Parathyroid adenoma (tissue), 2 donors: ENCODE results near the gene DIAPH3.

Source experiments
- H2AFZ ChIP-seq: fragments of 300-600 bp; sonication (generic); one replicate; pipeline ENCODE4 v1.7.0; 2017; ENCODE audit warnings: antibody characterized with exemption, mild to moderate bottlenecking
- H3K27ac ChIP-seq: fragments of 300-600 bp; sonication (generic); one replicate; pipeline ENCODE4 v1.7.0; 2017
- H3K27me3 ChIP-seq: fragments of 300-600 bp; sonication (generic); one replicate; pipeline ENCODE4 v1.7.0; 2017; ENCODE audit warnings: low read length; ENCODE audit not compliant: control insufficient read depth, insufficient read depth
- H3K36me3 ChIP-seq: fragments of 300-600 bp; sonication (generic); one replicate; pipeline ENCODE4 v1.7.0; 2017; ENCODE audit warnings: low read length; ENCODE audit not compliant: control insufficient read depth, insufficient read depth
- H3K4me1 ChIP-seq: fragments of 300-600 bp; sonication (generic); one replicate; pipeline ENCODE4 v1.7.0; 2017; ENCODE audit warnings: control low read depth
- H3K4me2 ChIP-seq: fragments of 300-600 bp; sonication (generic); one replicate; pipeline ENCODE4 v1.7.0; 2017; ENCODE audit warnings: low read length
- H3K4me3 ChIP-seq: fragments of 300-600 bp; sonication (generic); one replicate; pipeline ENCODE4 v1.7.0; 2017; ENCODE audit warnings: low read depth, low read length
- H3K79me2 ChIP-seq: fragments of 300-600 bp; sonication (generic); one replicate; pipeline ENCODE4 v1.7.0; 2017; ENCODE audit warnings: control low read depth
- H3K9ac ChIP-seq: fragments of 300-600 bp; sonication (generic); one replicate; pipeline ENCODE4 v1.7.0; 2017; ENCODE audit warnings: mild to moderate bottlenecking
- H3K9me3 ChIP-seq: fragments of 300-600 bp; sonication (generic); one replicate; pipeline ENCODE4 v1.7.0; 2017; ENCODE audit warnings: low read length; ENCODE audit not compliant: control insufficient read depth
- CTCF ChIP-seq: fragments of 300-600 bp; sonication (generic); IDR thresholded peaks from one replicate; pipeline ENCODE4 v1.7.0; 2017; ENCODE audit warnings: antibody characterized with exemption, mild to moderate bottlenecking
- donor health status: primary hyperparathyroidism.

DIAPH3 gene

GRCh38 chr13:59696271-59696670 lies 467.5 kb downstream of the DIAPH3 start:
- H3K4me3 ChIP-seq = no peak overlapping the region
- H3K4me2 ChIP-seq = no peak overlapping the region
- H3K9me3 ChIP-seq = no peaks in the 10 kb centered on the region
- no peak overlapping the region for H3K9ac ChIP-seq
- H3K27ac ChIP-seq = no peak overlapping the region
- H2AFZ ChIP-seq = peak overlapping the region; percentile 1
- no peaks in the 10 kb centered on the region for H3K27me3 ChIP-seq
- H3K36me3 ChIP-seq = no peaks in the 10 kb centered on the region
- H3K4me1 ChIP-seq = peaks cover 17% of the 10 kb centered on the region
- H3K79me2 ChIP-seq = no peaks in the 10 kb centered on the region
- no peak for TF ChIP-seq CTCF

GRCh38 chr13:59691501-59692066 lies 472.1 kb downstream of the DIAPH3 start:
- Histone ChIP-seq H3K79me2 (no peaks in the 10 kb centered on the region), H3K36me3 (no peaks in the 10 kb centered on the region), H2AFZ (no peak overlapping the region), H3K27ac (peak overlapping the region; percentile 93), H3K4me1 (peaks cover 27% of the 10 kb centered on the region), H3K4me2 (peak overlapping the region; percentile 47), H3K9ac (no peak overlapping the region), H3K9me3 (no peaks in the 10 kb centered on the region), H3K4me3 (no peak overlapping the region), H3K27me3 (no peaks in the 10 kb centered on the region)
- TF ChIP-seq CTCF = no peak

- TF ChIP-seq CTCF = no peak
- peak overlapping the region; percentile 47 for H3K4me2 ChIP-seq
- peaks cover 29% of the 10 kb centered on the region for H3K4me1 ChIP-seq
- H3K9ac ChIP-seq = no peak overlapping the region
- no peaks in the 10 kb centered on the region for H3K9me3 ChIP-seq
- H3K36me3 ChIP-seq = no peaks in the 10 kb centered on the region
- no peak overlapping the region for H2AFZ ChIP-seq
- H3K27me3 ChIP-seq = no peaks in the 10 kb centered on the region
- no peak overlapping the region for H3K4me3 ChIP-seq
- H3K79me2 ChIP-seq = no peaks in the 10 kb centered on the region
- H3K27ac ChIP-seq = peak overlapping the region; percentile 93
These were observed 472.7 kb downstream of the DIAPH3 start for GRCh38 chr13:59690857-59691500.

- Histone ChIP-seq H2AFZ (peak overlapping the region; percentile 39), H3K27me3 (no peaks in the 10 kb centered on the region), H3K9me3 (no peaks in the 10 kb centered on the region), H3K27ac (peak overlapping the region; percentile 93), H3K4me2 (no peak overlapping the region), H3K79me2 (no peaks in the 10 kb centered on the region), H3K4me3 (no peak overlapping the region), H3K36me3 (no peaks in the 10 kb centered on the region), H3K4me1 (peaks cover 42% of the 10 kb centered on the region), H3K9ac (no peak overlapping the region)
- TF ChIP-seq CTCF = no peak
These were observed 474.7 kb downstream of the DIAPH3 start for GRCh38 chr13:59689057-59689456.
